Measurements from ENCODE around the gene THSD7A. TPM values are rescaled to one million over a fixed set of nuclear protein-coding genes. Genes with fewer than 3 reads are reported as not detected.

The THSD7A gene
- total RNA-seq, 1 experiment from 2014 or later, result not detected

- H3K27me3 Mint-ChIP-seq (ENCODE audit: insufficient read depth, unreplicated experiment), result no peaks in the 10 kb centered on the region
- ChIA-PET POLR2A (no interaction called here), CTCF (no interaction called here)
- H3K27ac Mint-ChIP-seq (ENCODE audit: low read depth, unreplicated experiment), result no peak overlapping the region
- no peak for DNase-seq (ENCODE audit: unreplicated experiment)
- TF ChIP-seq CTCF (IDR thresholded peaks at IDR 0.05; ENCODE audit: unreplicated experiment), result no peak
- H3K4me1 Mint-ChIP-seq (ENCODE audit: insufficient read depth, unreplicated experiment), result peaks cover 8% of the 10 kb centered on the region
- H3K36me3 Mint-ChIP-seq (ENCODE audit: insufficient read depth, unreplicated experiment), result no peaks in the 10 kb centered on the region
- intact Hi-C loops (cut with micrococcal nuclease), result no loop called here
- no peak overlapping the region for H3K4me3 Mint-ChIP-seq (ENCODE audit: unreplicated experiment)
- H3K9me3 Mint-ChIP-seq (ENCODE audit: unreplicated experiment), result no peaks in the 10 kb centered on the region
- no TSS peak for BruUV-seq (replicated peaks)
These were observed 379.5 kb downstream of the THSD7A start for GRCh38 chr7:11452476-11452875.

GRCh38 chr7:11450281-11450680 lies 381.7 kb downstream of the THSD7A start:
- intact Hi-C loops (cut with micrococcal nuclease), result no loop called here
- BruUV-seq (replicated peaks), result no TSS peak
- H3K27ac Mint-ChIP-seq (ENCODE audit: low read depth, unreplicated experiment), result no peak overlapping the region
- no peak for DNase-seq (ENCODE audit: unreplicated experiment)
- no peaks in the 10 kb centered on the region for H3K36me3 Mint-ChIP-seq (ENCODE audit: insufficient read depth, unreplicated experiment)
- TF ChIP-seq CTCF (IDR thresholded peaks at IDR 0.05; ENCODE audit: unreplicated experiment), result no peak
- H3K4me1 Mint-ChIP-seq (ENCODE audit: insufficient read depth, unreplicated experiment), result peaks cover 5% of the 10 kb centered on the region
- no peaks in the 10 kb centered on the region for H3K27me3 Mint-ChIP-seq (ENCODE audit: insufficient read depth, unreplicated experiment)
- H3K4me3 Mint-ChIP-seq (ENCODE audit: unreplicated experiment), result no peak overlapping the region
- POLR2A ChIA-PET, result no interaction called here
- no peaks in the 10 kb centered on the region for H3K9me3 Mint-ChIP-seq (ENCODE audit: unreplicated experiment)
- CTCF ChIA-PET, result interaction anchor here (0.7 kb wide), 1 partner anchor 132 kb away, joined by 3 read pairs; no protein-coding TSS in a partner anchor

GRCh38 chr7:11449316-11449715 lies 382.7 kb downstream of the THSD7A start:
- TF ChIP-seq CTCF (IDR thresholded peaks at IDR 0.05; ENCODE audit: unreplicated experiment), result no peak
- DNase-seq (ENCODE audit: unreplicated experiment), result no peak
- Mint-ChIP-seq H3K4me3 (ENCODE audit: unreplicated experiment) (no peak overlapping the region), H3K36me3 (ENCODE audit: insufficient read depth, unreplicated experiment) (no peaks in the 10 kb centered on the region), H3K9me3 (ENCODE audit: unreplicated experiment) (no peaks in the 10 kb centered on the region), H3K27me3 (ENCODE audit: insufficient read depth, unreplicated experiment) (no peaks in the 10 kb centered on the region), H3K4me1 (ENCODE audit: insufficient read depth, unreplicated experiment) (peaks cover 5% of the 10 kb centered on the region), H3K27ac (ENCODE audit: low read depth, unreplicated experiment) (no peak overlapping the region)
- CTCF ChIA-PET, result interaction anchor here (0.6 kb wide), 1 partner anchor 887 kb away, joined by 3 read pairs; no protein-coding TSS in a partner anchor
- no TSS peak for BruUV-seq (replicated peaks)
- POLR2A ChIA-PET, result no interaction called here
- intact Hi-C loops (cut with micrococcal nuclease), result no loop called here

GRCh38 chr7:11448323-11448722 lies 383.7 kb downstream of the THSD7A start:
- POLR2A ChIA-PET, result no interaction called here
- no peaks in the 10 kb centered on the region for H3K9me3 Mint-ChIP-seq (ENCODE audit: unreplicated experiment)
- no peak for DNase-seq (ENCODE audit: unreplicated experiment)
- no TSS peak for BruUV-seq (replicated peaks)
- no peaks in the 10 kb centered on the region for H3K27me3 Mint-ChIP-seq (ENCODE audit: insufficient read depth, unreplicated experiment)
- H3K27ac Mint-ChIP-seq (ENCODE audit: low read depth, unreplicated experiment), result no peak overlapping the region
- TF ChIP-seq CTCF (IDR thresholded peaks at IDR 0.05; ENCODE audit: unreplicated experiment), result no peak
- no peaks in the 10 kb centered on the region for H3K36me3 Mint-ChIP-seq (ENCODE audit: insufficient read depth, unreplicated experiment)
- H3K4me3 Mint-ChIP-seq (ENCODE audit: unreplicated experiment), result no peak overlapping the region
- peaks cover 5% of the 10 kb centered on the region for H3K4me1 Mint-ChIP-seq (ENCODE audit: insufficient read depth, unreplicated experiment)
- intact Hi-C loops (cut with micrococcal nuclease), result no loop called here
- CTCF ChIA-PET, result interaction anchor here (0.6 kb wide), 1 partner anchor 888 kb away, joined by 3 read pairs; no protein-coding TSS in a partner anchor

Data from MCF 10A (cell line).